OCI-LY3 (cell line): Measurements from ENCODE around the gene NEK8.

Experiments used
- H2AFZ ChIP-seq: fragments of 200-600, 300-600 bp; shearing (Covaris generic); 2 replicates; pipeline ENCODE4 v1.6.0; 2014; ENCODE audit warnings: antibody characterized with exemption, low read depth, low read length
- H3K27ac ChIP-seq: fragments of 200-600, 300-600 bp; sonication (generic); 2 replicates; pipeline ENCODE4 v1.5.1; 2014; ENCODE audit warnings: mild to moderate bottlenecking, low read length, moderate library complexity, mixed read lengths
- H3K27me3 ChIP-seq: fragments of 200-600, 300-600 bp; sonication (generic); 2 replicates; pipeline ENCODE4 v1.6.1; 2014; ENCODE audit warnings: low read depth, low read length, mixed read lengths
- H3K36me3 ChIP-seq: fragments of 200-600, 300-600 bp; sonication (generic); replicated peaks from 2 replicates; pipeline ENCODE3; 2014; ENCODE audit warnings: low read depth, low read length, mixed read lengths
- H3K4me1 ChIP-seq: fragments of 300-600, 200-600 bp; sonication (generic); 2 replicates; pipeline ENCODE4 v1.6.1; 2014; ENCODE audit warnings: low read length, mixed read lengths
- H3K4me2 ChIP-seq: fragments of 200-600, 300-600 bp; sonication (generic); 2 replicates; pipeline ENCODE4 v1.6.1; 2014; ENCODE audit warnings: low read length, mixed read lengths
- H3K4me3 ChIP-seq: fragments of 300-600, 200-600 bp; sonication (generic); 2 replicates; pipeline ENCODE4 v1.5.1; 2014; ENCODE audit warnings: antibody characterized with exemption, mild to moderate bottlenecking, low read length, moderate library complexity
- H3K79me2 ChIP-seq: fragments of 300-600, 200-600 bp; shearing (Covaris generic); 2 replicates; pipeline ENCODE4 v1.6.1; 2014; ENCODE audit warnings: mild to moderate bottlenecking, low read length, mixed read lengths
- H3K9ac ChIP-seq: fragments of 300-600, 200-600 bp; shearing (Covaris generic); 2 replicates; pipeline ENCODE4 v1.6.0; 2014; ENCODE audit warnings: mild to moderate bottlenecking, low read length, moderate library complexity
- H3K9me3 ChIP-seq: fragments of 200-600, 300-600 bp; shearing (Covaris generic); 2 replicates; pipeline ENCODE4 v1.6.1; 2014; ENCODE audit warnings: low read length, mixed read lengths; ENCODE audit not compliant: insufficient read depth
- H4K20me1 ChIP-seq: fragments of 200-600, 300-600 bp; sonication (generic); 2 replicates; pipeline ENCODE4 v1.6.1; 2016; ENCODE audit warnings: low read length, mixed read lengths; ENCODE audit not compliant: insufficient read depth
- CTCF ChIP-seq: fragments of 200-600, 300-600 bp; sonication (generic); IDR thresholded peaks from 2 replicates; pipeline ENCODE4 v1.5.1; 2014; ENCODE audit warnings: antibody characterized with exemption, low read length, low read depth
- EZH2phosphoT487 ChIP-seq: fragments of 200-600 bp; shearing (Covaris generic); IDR thresholded peaks from 2 replicates; pipeline ENCODE4 v1.6.1; 2018; ENCODE audit warnings: antibody characterized with exemption, mixed run types, low read depth

Gene NEK8

GRCh38 chr17:28698253-28698941 is 30.2 kb upstream of the NEK8 start:
- H3K79me2 ChIP-seq = no peaks in the 10 kb centered on the region
- H4K20me1 ChIP-seq = no peaks in the 10 kb centered on the region
- H3K4me1 ChIP-seq = no peaks in the 10 kb centered on the region
- no peaks in the 10 kb centered on the region for H3K27me3 ChIP-seq
- no peak overlapping the region for H3K9ac ChIP-seq
- H3K4me2 ChIP-seq = no peak overlapping the region
- no peak overlapping the region for H3K27ac ChIP-seq
- H3K36me3 ChIP-seq = peaks cover 80% of the 10 kb centered on the region
- TF ChIP-seq EZH2phosphoT487 = no peak
- no peak for TF ChIP-seq CTCF
- no peak overlapping the region for H2AFZ ChIP-seq
- no peak overlapping the region for H3K4me3 ChIP-seq
- H3K9me3 ChIP-seq = no peaks in the 10 kb centered on the region

- Histone ChIP-seq H3K4me3 (no peak overlapping the region), H3K27me3 (no peaks in the 10 kb centered on the region), H2AFZ (no peak overlapping the region), H3K9me3 (no peaks in the 10 kb centered on the region), H3K9ac (no peak overlapping the region), H3K79me2 (no peaks in the 10 kb centered on the region), H3K4me2 (no peak overlapping the region), H3K36me3 (peaks cover 73% of the 10 kb centered on the region), H3K27ac (no peak overlapping the region), H3K4me1 (no peaks in the 10 kb centered on the region), H4K20me1 (no peaks in the 10 kb centered on the region)
- TF ChIP-seq EZH2phosphoT487 (no peak), CTCF (no peak)
Measured at GRCh38 chr17:28700278-28700677, 28.3 kb upstream of the NEK8 start.

GRCh38 chr17:28700830-28701492 is 27.6 kb upstream of the NEK8 start:
- H3K4me2 ChIP-seq = no peak overlapping the region
- H3K27ac ChIP-seq = no peak overlapping the region
- no peak overlapping the region for H2AFZ ChIP-seq
- no peaks in the 10 kb centered on the region for H3K9me3 ChIP-seq
- H3K36me3 ChIP-seq = peaks cover 72% of the 10 kb centered on the region
- H3K9ac ChIP-seq = no peak overlapping the region
- H3K79me2 ChIP-seq = no peaks in the 10 kb centered on the region
- H3K4me1 ChIP-seq = no peaks in the 10 kb centered on the region
- H3K4me3 ChIP-seq = no peak overlapping the region
- TF ChIP-seq EZH2phosphoT487 = no peak
- TF ChIP-seq CTCF = no peak
- no peaks in the 10 kb centered on the region for H4K20me1 ChIP-seq
- H3K27me3 ChIP-seq = no peaks in the 10 kb centered on the region

GRCh38 chr17:28702026-28702751 is 26.4 kb upstream of the NEK8 start:
- TF ChIP-seq EZH2phosphoT487 (no peak), CTCF (no peak)
- Histone ChIP-seq H3K9ac (no peak overlapping the region), H3K4me1 (no peaks in the 10 kb centered on the region), H3K36me3 (peaks cover 72% of the 10 kb centered on the region), H3K27me3 (no peaks in the 10 kb centered on the region), H4K20me1 (no peaks in the 10 kb centered on the region), H3K4me3 (no peak overlapping the region), H3K4me2 (no peak overlapping the region), H3K79me2 (no peaks in the 10 kb centered on the region), H2AFZ (no peak overlapping the region), H3K9me3 (no peaks in the 10 kb centered on the region), H3K27ac (no peak overlapping the region)
